ENCODE results near the gene USP17L19.
"Not testable (repeated sequence)": the region's sequence is repeated elsewhere in the genome, so short reads cannot be mapped to it uniquely, and the experiment has no call there.

Gene USP17L19

DNA sequence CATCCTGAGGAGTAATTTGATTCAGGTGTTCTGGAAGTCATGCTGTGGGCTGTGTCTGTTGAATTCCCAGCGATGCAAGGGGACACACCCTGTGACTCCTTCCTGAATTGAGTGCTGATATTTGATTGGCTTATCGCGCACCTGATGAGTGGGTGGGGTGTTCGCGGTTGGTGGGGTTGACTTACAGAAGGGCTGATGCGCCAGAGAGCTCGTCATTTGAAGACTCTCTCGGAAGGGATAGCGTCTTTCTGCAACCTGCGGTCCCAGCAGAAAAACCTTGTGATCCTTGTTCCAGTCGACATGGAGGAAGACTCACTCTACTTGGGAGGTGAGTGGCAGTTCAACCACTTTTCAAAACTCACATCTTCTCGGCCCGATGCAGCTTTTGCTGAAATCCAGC is at the start of gene USP17L19:
USP17L19 (plus strand) TSS at position 301 of the 400 bp plus-strand sequence; CDS start at position 301, 0 bp downstream.
- not testable (repeated sequence) for DNase-seq

DNA sequence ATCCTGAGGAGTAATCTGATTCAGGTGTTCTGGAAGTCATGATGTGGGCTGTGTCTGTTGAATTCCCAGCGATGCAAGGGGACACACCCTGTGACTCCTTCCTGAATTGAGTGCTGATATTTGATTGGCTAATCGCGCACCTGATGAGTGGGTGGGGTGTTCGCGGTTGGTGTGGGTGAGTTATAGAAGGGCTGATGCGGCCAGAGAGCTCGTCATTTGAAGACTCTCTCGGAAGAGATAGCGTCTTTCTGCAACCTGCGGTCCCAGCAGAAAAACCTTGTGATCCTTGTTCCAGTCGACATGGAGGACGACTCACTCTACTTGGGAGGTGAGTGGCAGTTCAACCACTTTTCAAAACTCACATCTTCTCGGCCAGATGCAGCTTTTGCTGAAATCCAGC is 42.8 kb upstream of the USP17L19 start, which contains the start of gene USP17L10:
USP17L10 (plus strand) TSS at position 301 of the 400 bp plus-strand sequence; CDS start at position 301, 0 bp downstream.
- not testable (repeated sequence) for DNase-seq

DNA sequence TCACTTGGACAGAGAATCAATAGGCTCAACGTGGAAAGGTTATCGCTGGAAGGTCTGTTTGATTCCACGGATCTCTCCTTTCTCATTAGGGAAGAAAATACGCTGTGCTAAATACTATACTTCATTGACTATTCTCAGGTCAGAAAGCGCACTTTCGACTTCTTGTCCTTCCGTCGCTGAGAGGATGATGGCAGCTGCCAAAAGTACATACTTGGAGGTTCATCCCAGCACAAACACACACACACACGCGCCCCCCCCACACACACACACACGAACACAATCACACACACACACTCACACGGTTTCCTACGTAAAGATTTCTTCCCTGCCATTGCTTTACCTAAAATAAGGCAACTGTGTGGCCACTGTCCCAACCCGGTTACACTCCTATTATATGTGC is 38.5 kb upstream of the USP17L19 start:
- DNase-seq: not testable (repeated sequence)

GRCh38 chr4:9215105-9215504 is 38.1 kb upstream of the USP17L19 start, which contains the start of gene USP17L11:
Gene USP17L11 (plus strand): TSS chr4:9215405. CDS start chr4:9215405, 0 bp downstream.
- not testable (repeated sequence) for DNase-seq

GRCh38 chr4:9219852-9220251 is 33.3 kb upstream of the USP17L19 start, which contains the start of gene USP17L12:
Gene USP17L12 (plus strand): TSS chr4:9220152. CDS start chr4:9220152, 0 bp downstream.
- not testable (repeated sequence) for DNase-seq

GRCh38 chr4:9224596-9224995 is 28.6 kb upstream of the USP17L19 start, which contains the start of gene USP17L13:
Gene USP17L13 (plus strand): TSS chr4:9224896. CDS start chr4:9224896, 0 bp downstream.
- not testable (repeated sequence) for DNase-seq

GRCh38 chr4:9230249-9230648 is 22.9 kb upstream of the USP17L19 start:
- not testable (repeated sequence) for DNase-seq

DNA sequence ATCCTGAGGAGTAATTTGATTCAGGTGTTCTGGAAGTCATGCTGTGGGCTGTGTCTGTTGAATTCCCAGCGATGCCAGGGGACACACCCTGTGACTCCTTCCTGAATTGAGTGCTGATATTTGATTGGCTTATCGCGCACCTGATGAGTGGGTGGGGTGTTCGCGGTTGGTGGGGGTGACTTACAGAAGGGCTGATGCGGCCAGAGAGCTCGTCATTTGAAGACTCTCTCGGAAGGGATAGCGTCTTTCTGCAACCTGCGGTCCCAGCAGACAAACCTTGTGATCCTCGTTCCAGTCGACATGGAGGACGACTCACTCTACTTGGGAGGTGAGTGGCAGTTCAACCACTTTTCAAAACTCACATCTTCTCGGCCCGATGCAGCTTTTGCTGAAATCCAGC is 19.1 kb upstream of the USP17L19 start, which contains the start of gene USP17L15:
USP17L15 (plus strand) TSS at position 301 of the 400 bp plus-strand sequence; CDS start at position 301, 0 bp downstream.
- DNase-seq: not testable (repeated sequence)

- peak in 1 of 2 donors; percentile 17 for DNase-seq
Measured at GRCh38 chr4:9238461-9238860, 14.7 kb upstream of the USP17L19 start.

- not testable (repeated sequence) for DNase-seq
Measured at GRCh38 chr4:9243579-9243978, 9.6 kb upstream of the USP17L19 start, which contains the start of gene USP17L17. Gene USP17L17 (plus strand): TSS chr4:9243879. CDS start chr4:9243879, 0 bp downstream.

- not testable (repeated sequence) for DNase-seq
Measured at GRCh38 chr4:9247953-9248680, 5.1 kb upstream of the USP17L19 start, which contains the start of gene USP17L18. Gene USP17L18 (plus strand): TSS chr4:9248630. CDS start chr4:9248630, 0 bp downstream.

- not testable (repeated sequence) for DNase-seq
Measured at GRCh38 chr4:9257824-9258223, 4.6 kb downstream of the USP17L19 start, which contains the start of gene USP17L20. Gene USP17L20 (plus strand): TSS chr4:9258124. CDS start chr4:9258124, 0 bp downstream.

DNA sequence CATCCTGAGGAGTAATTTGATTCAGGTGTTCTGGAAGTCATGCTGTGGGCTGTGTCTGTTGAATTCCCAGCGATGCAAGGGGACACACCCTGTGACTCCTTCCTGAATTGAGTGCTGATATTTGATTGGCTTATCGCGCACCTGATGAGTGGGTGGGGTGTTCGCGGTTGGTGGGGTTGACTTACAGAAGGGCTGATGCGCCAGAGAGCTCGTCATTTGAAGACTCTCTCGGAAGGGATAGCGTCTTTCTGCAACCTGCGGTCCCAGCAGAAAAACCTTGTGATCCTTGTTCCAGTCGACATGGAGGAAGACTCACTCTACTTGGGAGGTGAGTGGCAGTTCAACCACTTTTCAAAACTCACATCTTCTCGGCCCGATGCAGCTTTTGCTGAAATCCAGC is 9.4 kb downstream of the USP17L19 start, which contains the start of gene USP17L21:
USP17L21 (plus strand) TSS at position 301 of the 400 bp plus-strand sequence; CDS start at position 301, 0 bp downstream.
- not testable (repeated sequence) for DNase-seq

DNA sequence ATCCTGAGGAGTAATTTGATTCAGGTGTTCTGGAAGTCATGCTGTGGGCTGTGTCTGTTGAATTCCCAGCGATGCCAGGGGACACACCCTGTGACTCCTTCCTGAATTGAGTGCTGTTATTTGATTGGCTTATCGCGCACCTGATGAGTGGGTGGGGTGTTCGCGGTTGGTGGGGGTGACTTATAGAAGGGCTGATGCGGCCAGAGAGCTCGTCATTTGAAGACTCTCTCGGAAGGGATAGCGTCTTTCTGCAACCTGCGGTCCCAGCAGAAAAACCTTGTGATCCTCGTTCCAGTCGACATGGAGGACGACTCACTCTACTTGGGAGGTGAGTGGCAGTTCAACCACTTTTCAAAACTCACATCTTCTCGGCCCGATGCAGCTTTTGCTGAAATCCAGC is 14.1 kb downstream of the USP17L19 start, which contains the start of gene USP17L22:
USP17L22 (plus strand) TSS at position 301 of the 400 bp plus-strand sequence; CDS start at position 301, 0 bp downstream.
- not testable (repeated sequence) for DNase-seq

DNA sequence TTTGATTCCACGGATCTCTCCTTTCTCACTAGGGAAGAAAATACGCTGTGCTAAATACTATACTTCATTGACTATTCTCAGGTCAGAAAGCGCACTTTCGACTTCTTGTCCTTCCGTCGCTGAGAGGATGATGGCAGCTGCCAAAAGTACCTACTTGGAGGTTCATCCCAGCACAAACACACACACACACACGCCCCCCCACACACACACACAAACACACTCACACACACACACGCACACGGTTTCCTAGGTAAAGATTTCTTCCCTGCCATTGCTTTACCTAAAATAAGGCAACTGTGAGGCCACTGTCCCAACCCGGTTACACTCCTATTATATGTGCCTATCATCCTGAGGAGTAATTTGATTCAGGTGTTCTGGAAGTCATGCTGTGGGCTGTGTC is 18.5 kb downstream of the USP17L19 start:
- not testable (repeated sequence) for DNase-seq
